ENCODE data around the gene ENOX1. TPM values are rescaled to one million over a fixed set of nuclear protein-coding genes. Genes with fewer than 3 reads are reported as not detected.

ENOX1 gene
- total RNA-seq, 1 donor from 2014 or later, result 8.7 TPM

DNA sequence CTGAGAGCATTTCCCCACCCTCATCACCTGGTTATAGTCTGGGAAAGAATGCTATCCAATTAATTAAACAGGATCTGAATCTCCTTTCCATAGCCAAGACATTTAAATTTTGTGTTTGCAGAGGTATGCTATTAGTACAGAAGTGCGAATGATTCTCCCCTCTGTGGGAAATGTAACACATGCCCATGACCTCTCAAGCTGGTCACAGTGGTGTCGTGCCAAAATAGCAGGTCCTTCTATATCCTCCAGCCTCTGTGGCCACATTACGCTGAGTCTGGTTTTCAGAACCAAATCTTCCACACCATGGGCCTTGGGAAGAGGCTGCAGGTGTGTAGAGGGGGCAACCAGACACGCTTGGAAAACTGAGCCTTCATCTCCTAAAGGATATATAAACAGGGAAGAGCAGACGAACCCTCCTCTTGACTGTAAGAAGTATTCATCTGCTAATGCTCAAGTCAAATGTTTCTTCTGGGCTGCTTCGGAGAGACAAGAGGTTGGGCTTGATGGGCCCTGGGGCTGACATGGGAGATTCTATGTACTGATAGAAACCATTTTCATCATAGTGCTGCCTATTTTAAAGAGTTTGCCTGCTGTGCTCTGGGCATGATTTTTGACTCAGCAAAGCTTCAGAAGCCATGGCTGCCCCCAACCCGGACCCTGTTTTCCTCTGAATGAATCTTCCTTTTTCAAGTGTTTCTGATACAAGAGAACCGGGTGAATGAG, 565.7 kb downstream of the ENOX1 start:
- Mint-ChIP-seq H3K36me3 (ENCODE audit: unreplicated experiment) (no peaks in the 10 kb centered on the region), H3K4me3 (ENCODE audit: unreplicated experiment) (no peak overlapping the region), H3K9me3 (ENCODE audit: unreplicated experiment) (no peaks in the 10 kb centered on the region), H3K4me1 (ENCODE audit: low read depth, unreplicated experiment) (peaks cover 21% of the 10 kb centered on the region), H3K27me3 (ENCODE audit: unreplicated experiment) (peaks cover 6% of the 10 kb centered on the region), H3K27ac (ENCODE audit: unreplicated experiment) (no peak overlapping the region)
- no peak for DNase-seq
- TF ChIP-seq CTCF (IDR thresholded peaks at IDR 0.05; ENCODE audit: partially characterized antibody, unreplicated experiment), result no peak

- no peak overlapping the region for H3K27ac Mint-ChIP-seq (ENCODE audit: unreplicated experiment)
- H3K36me3 Mint-ChIP-seq (ENCODE audit: unreplicated experiment), result no peaks in the 10 kb centered on the region
- no peak for DNase-seq
- no peak overlapping the region for H3K4me3 Mint-ChIP-seq (ENCODE audit: unreplicated experiment)
- TF ChIP-seq CTCF (IDR thresholded peaks at IDR 0.05; ENCODE audit: partially characterized antibody, unreplicated experiment), result no peak
- H3K27me3 Mint-ChIP-seq (ENCODE audit: unreplicated experiment), result peaks cover 5% of the 10 kb centered on the region
- H3K9me3 Mint-ChIP-seq (ENCODE audit: unreplicated experiment), result peaks cover 1% of the 10 kb centered on the region
- no peaks in the 10 kb centered on the region for H3K4me1 Mint-ChIP-seq (ENCODE audit: low read depth, unreplicated experiment)
These were observed 572.6 kb downstream of the ENOX1 start for GRCh38 chr13:43214124-43214523.

GRCh38 chr13:43206838-43207237, 579.9 kb downstream of the ENOX1 start:
- no peaks in the 10 kb centered on the region for H3K4me1 Mint-ChIP-seq (ENCODE audit: low read depth, unreplicated experiment)
- no peaks in the 10 kb centered on the region for H3K36me3 Mint-ChIP-seq (ENCODE audit: unreplicated experiment)
- no peak for DNase-seq
- H3K4me3 Mint-ChIP-seq (ENCODE audit: unreplicated experiment), result no peak overlapping the region
- peaks cover 1% of the 10 kb centered on the region for H3K27me3 Mint-ChIP-seq (ENCODE audit: unreplicated experiment)
- TF ChIP-seq CTCF (IDR thresholded peaks at IDR 0.05; ENCODE audit: partially characterized antibody, unreplicated experiment), result no peak
- H3K27ac Mint-ChIP-seq (ENCODE audit: unreplicated experiment), result no peak overlapping the region
- H3K9me3 Mint-ChIP-seq (ENCODE audit: unreplicated experiment), result no peaks in the 10 kb centered on the region

DNA sequence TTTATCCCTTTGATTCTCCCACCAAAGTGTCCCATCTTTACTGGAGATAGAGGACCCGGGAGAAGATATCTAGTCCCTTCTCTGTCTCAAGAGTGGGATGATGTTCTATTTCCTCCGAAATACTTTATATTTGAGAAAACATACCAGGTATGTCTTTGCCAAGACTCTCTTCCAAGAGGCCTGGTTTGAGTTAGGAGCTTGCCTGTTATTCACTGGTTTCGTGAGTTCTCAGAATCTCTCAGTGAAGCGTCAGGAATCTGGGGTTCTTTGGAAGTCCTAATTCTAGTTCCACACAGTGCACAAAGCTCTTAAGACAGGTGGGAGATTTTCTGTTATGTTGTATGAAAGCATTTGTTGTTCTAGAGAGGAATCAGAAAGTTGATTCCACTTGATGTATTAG, 581.4 kb downstream of the ENOX1 start:
- Mint-ChIP-seq H3K36me3 (ENCODE audit: unreplicated experiment) (no peaks in the 10 kb centered on the region), H3K9me3 (ENCODE audit: unreplicated experiment) (no peaks in the 10 kb centered on the region), H3K27ac (ENCODE audit: unreplicated experiment) (no peak overlapping the region), H3K4me1 (ENCODE audit: low read depth, unreplicated experiment) (no peaks in the 10 kb centered on the region), H3K4me3 (ENCODE audit: unreplicated experiment) (no peak overlapping the region), H3K27me3 (ENCODE audit: unreplicated experiment) (peaks cover under 1% of the 10 kb centered on the region)
- TF ChIP-seq CTCF (IDR thresholded peaks at IDR 0.05; ENCODE audit: partially characterized antibody, unreplicated experiment), result no peak
- DNase-seq, result no peak

- no peak for TF ChIP-seq CTCF (IDR thresholded peaks at IDR 0.05; ENCODE audit: partially characterized antibody, unreplicated experiment)
- Mint-ChIP-seq H3K4me1 (ENCODE audit: low read depth, unreplicated experiment) (no peaks in the 10 kb centered on the region), H3K4me3 (ENCODE audit: unreplicated experiment) (no peak overlapping the region), H3K27me3 (ENCODE audit: unreplicated experiment) (peaks cover 1% of the 10 kb centered on the region), H3K27ac (ENCODE audit: unreplicated experiment) (no peak overlapping the region), H3K9me3 (ENCODE audit: unreplicated experiment) (no peaks in the 10 kb centered on the region), H3K36me3 (ENCODE audit: unreplicated experiment) (no peaks in the 10 kb centered on the region)
- DNase-seq, result no peak
These were observed 582.2 kb downstream of the ENOX1 start for GRCh38 chr13:43204591-43204990.
